K562 (cell line): Measurements from ENCODE around the gene LRMDA. TPM values are rescaled to one million over a fixed set of nuclear protein-coding genes. Genes with fewer than 3 reads are reported as not detected.

Experiments used
- ATAC-seq: fragments of 200-7000 bp; cut with Tn5 transposase; 3 replicates; pipeline ENCODE4 v1.9.1; 2020; ENCODE audit warnings: moderate library complexity
- BruUV-seq: library from RNA; stranded (reverse); fragments of 400-500 nt; replicated peaks from 2 replicates; lab custom pipeline; 2021; lab: Mats Ljungman, UMichigan
- CTCF ChIA-PET: fragments of 300-600 bp; formaldehyde crosslinking; extraction: SDS; loops from one replicate; lab custom pipeline; 2021; ENCODE audit warnings: low intra/inter-chr PET ratio; lab: Yijun Ruan, JAX
- POLR2A ChIA-PET: fragments of 300-600, 350-650 bp; sonication (Branson Sonifier 250); formaldehyde crosslinking; extraction: SDS; loops from one replicate; lab custom pipeline; 2021; ENCODE audit warnings: antibody characterized with exemption, inconsistent platforms; lab: Yijun Ruan, JAX
- DNase-seq, 4 experiments: peaks; one replicate each; pipeline versions ENCODE4 v3.0.0 to v3.0.0-alpha.2; 2011 to 2018; ENCODE audit warnings: low spot score in 3 of 4, mixed read lengths in 3 of 4; ENCODE audit errors: extremely low read depth in 1 of 4
- FAIRE-seq: peaks from 2 replicates; lab custom pipeline; 2011; peaks lifted over from hg19 to GRCh38; lab: Jason Lieb, UNC
- H2AFZ ChIP-seq: 2 replicates; pipeline ENCODE4 v1.6.0; 2011; ENCODE audit warnings: low read depth, low read length, control low read depth, inconsistent platforms
- H3K27ac ChIP-seq: fragments of 200-600 bp; 3 replicates; pipeline ENCODE4 v1.8.0; 2011; ENCODE audit warnings: low read depth, mild to moderate bottlenecking, control low read depth, inconsistent platforms, low read length, moderate library complexity, mixed read lengths; ENCODE audit errors: extremely low read depth
- H3K27me3 ChIP-seq, 2 experiments: fragments of 300-600 bp in 1 of 2; 2 replicates in 1 of 2; 3 replicates in 1 of 2; pipeline versions ENCODE4 v1.6.0 to v1.8.0; 2011; ENCODE audit warnings: inconsistent platforms in 2 of 2, low read length in 2 of 2, mild to moderate bottlenecking in 1 of 2, mixed read lengths in 1 of 2, moderate library complexity in 1 of 2; ENCODE audit not compliant: control insufficient read depth in 2 of 2, insufficient read depth in 2 of 2
- H3K36me3 ChIP-seq: fragments of 300-600 bp; 3 replicates; pipeline ENCODE4 v1.8.0; 2011; ENCODE audit warnings: mild to moderate bottlenecking, low read length, inconsistent platforms; ENCODE audit not compliant: control insufficient read depth, insufficient read depth
- H3K4me1 ChIP-seq, 2 experiments: fragments of 200-600 bp in 1 of 2; replicated peaks in 1 of 2; 2 replicates in 1 of 2; 3 replicates in 1 of 2; pipeline versions ENCODE4 v1.5.1 to v1.8.0; 2011; ENCODE audit warnings: inconsistent platforms in 2 of 2, low read length in 2 of 2, mild to moderate bottlenecking in 1 of 2, mixed read lengths in 1 of 2, moderate library complexity in 1 of 2; ENCODE audit not compliant: control insufficient read depth in 2 of 2, insufficient read depth in 2 of 2
- H3K4me2 ChIP-seq: 2 replicates; pipeline ENCODE4 v1.6.1; 2011; ENCODE audit warnings: low read length, control low read depth, inconsistent platforms, mixed read lengths; ENCODE audit not compliant: insufficient read depth
- H3K4me3 ChIP-seq: fragments of 200-600 bp; sonication (generic), shearing (Covaris generic); 2 replicates; pipeline ENCODE4 v1.5.1; 2016; ENCODE audit warnings: control low read depth, inconsistent platforms
- H3K79me2 ChIP-seq: fragments of 200-600 bp; 3 replicates; pipeline ENCODE4 v1.8.0; 2011; ENCODE audit warnings: low read length, inconsistent platforms; ENCODE audit not compliant: control insufficient read depth, insufficient read depth
- H3K9ac ChIP-seq, 2 experiments: 2 replicates each; pipeline versions ENCODE4 v1.6.0 to v1.6.1; 2011; ENCODE audit warnings: low read depth in 2 of 2, low read length in 2 of 2, control low read depth in 1 of 2, inconsistent platforms in 1 of 2, mild to moderate bottlenecking in 1 of 2, mixed read lengths in 1 of 2; ENCODE audit not compliant: insufficient read depth in 1 of 2
- H3K9me1 ChIP-seq: one replicate; pipeline ENCODE4 v1.6.0; 2011; ENCODE audit warnings: inconsistent platforms, mild to moderate bottlenecking, low read length, moderate library complexity; ENCODE audit not compliant: control insufficient read depth, insufficient read depth
- H3K9me3 ChIP-seq: replicated peaks from 2 replicates; pipeline ENCODE4 v1.5.1; 2011; ENCODE audit warnings: low read depth, low read length, inconsistent platforms; ENCODE audit not compliant: control insufficient read depth, insufficient read depth
- H4K20me1 ChIP-seq: replicated peaks from 2 replicates; pipeline ENCODE4 v1.6.1; 2011; ENCODE audit warnings: low read length, inconsistent platforms, mixed read lengths; ENCODE audit not compliant: control insufficient read depth, insufficient read depth
- EZH2 ChIP-seq: IDR thresholded peaks from 2 replicates; pipeline ENCODE4 v1.6.1; 2012; ENCODE audit warnings: low read depth, mild to moderate bottlenecking, inconsistent platforms, low read length, borderline replicate concordance
- MAFK ChIP-seq: IDR thresholded peaks from 2 replicates; pipeline ENCODE4 v1.6.1; 2011; ENCODE audit warnings: low read length, improper control_type of control experiment
- NBN ChIP-seq: fragments of 450-650 bp; IDR thresholded peaks from 2 replicates; pipeline ENCODE4 v1.6.1; 2016; ENCODE audit warnings: low read depth, mild to moderate bottlenecking
- NFXL1 ChIP-seq: fragments of 450-650 bp; formaldehyde crosslinking; IDR thresholded peaks from 2 replicates; pipeline ENCODE4 v1.4.0; 2021; ENCODE audit warnings: mild to moderate bottlenecking
- POLR3A ChIP-seq: IDR thresholded peaks from 2 replicates; pipeline ENCODE4 v1.6.1; 2011; ENCODE audit warnings: borderline replicate concordance, mild to moderate bottlenecking, moderate library complexity; ENCODE audit not compliant: insufficient read length, insufficient read depth; ENCODE audit errors: extremely low read depth
- POLR3G ChIP-seq: IDR thresholded peaks from 2 replicates; pipeline ENCODE4 v1.6.1; 2011; ENCODE audit not compliant: insufficient read length, insufficient replicate concordance; ENCODE audit errors: extremely low read depth
- PRMT5 ChIP-seq: sonication (generic); formaldehyde crosslinking; IDR thresholded peaks from 2 replicates; pipeline ENCODE4 v1.5.0; 2020; ENCODE audit warnings: missing genetic modification reagents
- PURB ChIP-seq: sonication (generic); formaldehyde crosslinking; IDR thresholded peaks from 2 replicates; pipeline ENCODE4 v1.9.0; 2021; ENCODE audit warnings: low read depth, mild to moderate bottlenecking, missing genetic modification reagents
- RAD21 ChIP-seq, 2 experiments: fragments of 250-450 bp in 1 of 2; fragments of 450-650 bp in 1 of 2; sonication (Bioruptor Pico) in 1 of 2; formaldehyde crosslinking in 1 of 2; IDR thresholded peaks in 1 of 2; conservative IDR thresholded peaks in 1 of 2; 2 replicates each; pipeline versions ENCODE4 v1.4.0 to v1.8.0; 2020 to 2022; ENCODE audit warnings: mild to moderate bottlenecking in 2 of 2, moderate library complexity in 1 of 2
- RNF219 ChIP-seq: fragments of 250-450 bp; sonication (Bioruptor Pico); IDR thresholded peaks from 2 replicates; pipeline ENCODE4 v1.5.0; 2022; ENCODE audit warnings: mild to moderate bottlenecking
- TCF7L2 ChIP-seq: fragments of 150-350 bp; IDR thresholded peaks from 2 replicates; pipeline ENCODE4 v1.6.1; 2016; ENCODE audit warnings: low read depth, mild to moderate bottlenecking, low read length, moderate library complexity
- ZBTB5 ChIP-seq: fragments of 450-650 bp; IDR thresholded peaks from 2 replicates; pipeline ENCODE4 v1.6.1; 2017; ENCODE audit warnings: antibody characterized with exemption
- ZNF197 ChIP-seq: fragments of 200-800 bp; sonication (Bioruptor generic); IDR thresholded peaks from 2 replicates; pipeline ENCODE4 v1.6.1; 2016; ENCODE audit warnings: low read depth, missing genetic modification characterization, missing compliant biosample characterization
- WGBS: fragments of 100-300 bp; shearing (Covaris generic); methylation state at CpG from one replicate; pipeline ENCODE4 v1.1.6; 2016; ENCODE audit warnings: low coverage, mixed read lengths; ENCODE audit not compliant: insufficient coverage; ENCODE audit errors: missing lambda C conversion rate; 5-methylcytosine and 5-hydroxymethylcytosine counted together
- in situ Hi-C: fragments of 300-500 bp; cut with MboI; formaldehyde crosslinking; loops from 4 replicates; pipeline ENCODE4 v1.15.0; 2018; ENCODE audit warnings: inconsistent platforms, mixed read lengths
- intact Hi-C: fragments of 100-400 bp; cut with micrococcal nuclease; formaldehyde crosslinking; loops from 2 replicates; pipeline ENCODE4 v1.14.2; 2022
- polyA plus RNA-seq, 8 experiments: library from polyadenylated mRNA; depleted of rRNA in 4 of 8; stranded (reverse) in 5 of 8; unstranded in 3 of 8; fragments of >200 nt; fragmentation: Nextera tagmentation in 2 of 8; fragmentation: Illumina TruSeq in 1 of 8; extraction: Ambion mirVana in 2 of 8; extraction: Trizol in 1 of 8; gene quantifications; 2 replicates each; pipeline versions ENCODE4 v1.2.1 to v1.2.3, GENCODE V29; 2011 to 2014; ENCODE audit warnings: inconsistent platforms in 1 of 8, missing spikeins in 1 of 8
- total RNA-seq, 7 experiments: library from RNA; depleted of rRNA in 6 of 7; stranded (reverse); fragments of >200 nt in 6 of 7; fragmentation: Illumina TruSeq in 2 of 7; extraction: Trizol in 2 of 7; gene quantifications; 2 replicates each; pipeline versions ENCODE4 v1.2.1 to v1.2.3, GENCODE V29; 2011 to 2021; ENCODE audit warnings: low replicate concordance in 1 of 7

Gene LRMDA
- total and polyA plus RNA-seq, 9 of the 15 experiments (the other 6 are each of a cell fraction or from before 2014, with no cell fraction given), result 0.25 TPM; not detected in 8

GRCh38 chr10:75976681-75977080 is 545.3 kb downstream of the LRMDA start:
- H3K9me1 ChIP-seq, result no peaks in the 10 kb centered on the region
- no peaks in the 10 kb centered on the region for H3K79me2 ChIP-seq
- POLR2A ChIA-PET, result no interaction called here
- no peaks in the 10 kb centered on the region for H3K36me3 ChIP-seq
- no TSS peak for BruUV-seq
- no peak for TF ChIP-seq ZBTB5
- TF ChIP-seq NFXL1 (CRISPR knock-in tag), result no peak
- TF ChIP-seq POLR3G, result no peak
- TF ChIP-seq POLR3A, result no peak
- TF ChIP-seq TCF7L2, result no peak
- TF ChIP-seq PURB (CRISPR knock-in tag), result no peak
- TF ChIP-seq EZH2, result no peak
- no peak for TF ChIP-seq MAFK
- TF ChIP-seq ZNF197 (CRISPR knock-in tag), result no peak
- TF ChIP-seq RNF219 (CRISPR knock-in tag), result no peak
- TF ChIP-seq NBN, result no peak
- no peak for TF ChIP-seq RAD21 (CRISPR knock-in tag; conservative IDR thresholded peaks at IDR 0.05 in 1 of 2, IDR thresholded peaks at IDR 0.05 in 1 of 2)
- TF ChIP-seq PRMT5 (CRISPR knock-in tag), result no peak
- TF ChIP-seq, all 486 proteins: peak for 0
- DNase-seq (no peak), ATAC-seq (no peak), FAIRE-seq (no peak)
- 3% methylated on average over 3 of the region's 3 CpGs for WGBS
- H3K27me3 ChIP-seq, result no peaks in the 10 kb centered on the region
- H3K4me2 ChIP-seq, result no peak overlapping the region
- no peaks in the 10 kb centered on the region; a peak in 1 of 5 replicates for H3K4me1 ChIP-seq
- H2AFZ ChIP-seq, result no peak overlapping the region
- H3K4me3 ChIP-seq, result no peak overlapping the region
- H3K27ac ChIP-seq, result no peak overlapping the region
- no peaks in the 10 kb centered on the region for H4K20me1 ChIP-seq
- H3K9me3 ChIP-seq, result no peaks in the 10 kb centered on the region
- CTCF ChIA-PET, result no interaction called here
- intact Hi-C loops (no loop called here), in situ Hi-C loops (no loop called here)
- H3K9ac ChIP-seq, result no peak overlapping the region
